ENCODE data around the gene KCNIP4. TPM values are rescaled to one million over a fixed set of nuclear protein-coding genes. Genes with fewer than 3 reads are reported as not detected.

Gene KCNIP4
- total RNA-seq, 1 donor from 2014 or later, result 6.2 TPM

DNA sequence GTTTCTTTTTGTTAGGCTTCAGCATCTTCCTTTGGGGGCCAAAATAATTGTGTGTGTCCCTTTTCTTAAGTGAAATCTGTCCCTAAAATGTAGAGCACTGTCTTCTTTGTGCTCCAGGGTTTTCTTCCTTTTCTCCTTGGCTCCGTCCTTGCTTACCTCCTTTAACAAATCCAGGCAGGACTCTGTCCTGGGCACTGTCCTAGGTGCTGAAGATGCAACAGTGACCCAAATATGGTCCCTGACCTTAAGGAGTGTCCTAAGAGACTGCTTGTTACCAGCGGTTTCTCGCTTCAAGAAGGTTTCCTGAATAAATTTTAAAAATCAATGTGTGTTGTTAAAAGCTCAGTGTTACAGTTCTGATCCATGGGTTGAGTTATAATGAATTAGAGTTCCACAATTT, 471.8 kb downstream of the KCNIP4 start:
- TF ChIP-seq, protein P1, sequence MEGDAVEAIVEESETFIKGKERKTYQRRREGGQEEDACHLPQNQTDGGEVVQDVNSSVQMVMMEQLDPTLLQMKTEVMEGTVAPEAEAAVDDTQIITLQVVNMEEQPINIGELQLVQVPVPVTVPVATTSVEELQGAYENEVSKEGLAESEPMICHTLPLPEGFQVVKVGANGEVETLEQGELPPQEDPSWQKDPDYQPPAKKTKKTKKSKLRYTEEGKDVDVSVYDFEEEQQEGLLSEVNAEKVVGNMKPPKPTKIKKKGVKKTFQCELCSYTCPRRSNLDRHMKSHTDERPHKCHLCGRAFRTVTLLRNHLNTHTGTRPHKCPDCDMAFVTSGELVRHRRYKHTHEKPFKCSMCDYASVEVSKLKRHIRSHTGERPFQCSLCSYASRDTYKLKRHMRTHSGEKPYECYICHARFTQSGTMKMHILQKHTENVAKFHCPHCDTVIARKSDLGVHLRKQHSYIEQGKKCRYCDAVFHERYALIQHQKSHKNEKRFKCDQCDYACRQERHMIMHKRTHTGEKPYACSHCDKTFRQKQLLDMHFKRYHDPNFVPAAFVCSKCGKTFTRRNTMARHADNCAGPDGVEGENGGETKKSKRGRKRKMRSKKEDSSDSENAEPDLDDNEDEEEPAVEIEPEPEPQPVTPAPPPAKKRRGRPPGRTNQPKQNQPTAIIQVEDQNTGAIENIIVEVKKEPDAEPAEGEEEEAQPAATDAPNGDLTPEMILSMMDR (conservative IDR thresholded peaks at IDR 0.05), result no peak
- Mint-ChIP-seq H3K27me3 (peaks cover 39% of the 10 kb centered on the region), H3K9me3 (no peaks in the 10 kb centered on the region), H3K27ac (no peak overlapping the region), H3K4me1 (ENCODE audit: unreplicated experiment) (no peaks in the 10 kb centered on the region), H3K36me3 (no peaks in the 10 kb centered on the region), H3K4me3 (no peak overlapping the region)
- no peak for DNase-seq (ENCODE audit: extremely low spot score, unreplicated experiment)

- DNase-seq (ENCODE audit: extremely low spot score, unreplicated experiment), result no peak
- no peaks in the 10 kb centered on the region for H3K9me3 Mint-ChIP-seq
- no peaks in the 10 kb centered on the region for H3K4me1 Mint-ChIP-seq (ENCODE audit: unreplicated experiment)
- H3K27ac Mint-ChIP-seq, result no peak overlapping the region
- H3K4me3 Mint-ChIP-seq, result no peak overlapping the region
- H3K36me3 Mint-ChIP-seq, result no peaks in the 10 kb centered on the region
- TF ChIP-seq, protein P1 (conservative IDR thresholded peaks at IDR 0.05), result no peak
- peaks cover 42% of the 10 kb centered on the region for H3K27me3 Mint-ChIP-seq
Observed at GRCh38 chr4:21474195-21474594, 474.4 kb downstream of the KCNIP4 start.

DNA sequence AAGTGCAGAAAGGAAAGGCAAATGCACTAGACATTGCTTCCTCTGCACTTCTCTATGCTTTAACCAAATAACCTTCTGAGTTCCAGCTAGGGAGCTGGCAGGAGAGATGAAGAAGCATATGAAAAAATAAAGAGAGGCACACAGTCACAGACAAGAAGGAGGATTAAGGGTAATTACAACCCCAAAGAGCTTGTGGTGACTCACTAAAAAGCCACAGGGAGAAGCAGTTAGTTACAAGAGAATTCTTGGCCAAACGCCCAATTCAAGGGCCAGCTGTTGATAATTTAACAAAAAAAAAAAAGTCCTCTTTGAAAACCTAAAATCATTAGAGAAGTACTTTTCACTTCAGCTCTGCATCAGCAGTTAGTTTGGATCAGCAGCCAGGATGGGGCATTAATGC, 478.0 kb downstream of the KCNIP4 start:
- H3K9me3 Mint-ChIP-seq, result no peaks in the 10 kb centered on the region
- H3K4me3 Mint-ChIP-seq, result no peak overlapping the region
- no peaks in the 10 kb centered on the region for H3K4me1 Mint-ChIP-seq (ENCODE audit: unreplicated experiment)
- H3K27ac Mint-ChIP-seq, result no peak overlapping the region
- TF ChIP-seq, protein P1 (conservative IDR thresholded peaks at IDR 0.05), result no peak
- no peaks in the 10 kb centered on the region for H3K36me3 Mint-ChIP-seq
- DNase-seq (ENCODE audit: extremely low spot score, unreplicated experiment), result no peak
- H3K27me3 Mint-ChIP-seq, result peaks cover 28% of the 10 kb centered on the region

DNA sequence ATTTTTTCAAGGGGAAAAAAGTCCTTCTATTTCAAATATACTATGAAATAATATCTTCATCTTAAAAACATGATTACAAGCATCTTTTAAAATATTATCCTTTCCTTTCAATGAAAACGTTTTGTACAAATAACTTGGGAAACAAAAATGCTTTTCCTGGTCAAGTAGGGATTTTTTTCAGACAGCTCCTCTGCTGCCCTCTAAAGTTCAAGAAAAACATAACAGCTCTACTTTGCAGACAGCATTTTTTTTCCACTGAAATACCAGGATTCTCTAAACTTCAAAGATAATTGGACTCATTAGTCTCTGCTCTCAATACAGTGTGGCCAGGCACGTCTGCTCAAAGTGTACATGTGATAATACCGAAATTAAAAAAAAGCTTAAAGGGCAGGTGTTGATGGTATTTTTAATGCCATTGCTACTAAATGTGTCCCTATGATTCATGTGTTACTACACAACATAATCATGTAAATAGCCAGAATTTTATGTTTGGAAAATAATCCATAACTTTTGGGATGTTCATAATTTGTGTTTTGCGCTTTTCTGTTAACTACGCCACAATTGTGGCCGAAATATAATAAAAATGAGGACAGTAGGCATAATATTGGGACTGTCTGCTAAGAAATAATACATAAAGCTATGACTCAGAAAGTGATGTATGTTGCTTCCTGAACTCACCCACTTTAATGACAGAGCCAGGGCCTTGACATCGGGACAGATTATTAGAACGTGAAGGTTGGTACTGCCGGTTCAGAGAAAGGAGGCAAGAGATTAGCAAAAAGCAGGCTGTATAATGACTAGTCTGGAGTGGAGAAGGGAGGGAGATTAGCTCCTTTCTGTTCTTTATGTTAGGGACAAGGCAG, 478.9 kb downstream of the KCNIP4 start:
- no peak overlapping the region for H3K27ac Mint-ChIP-seq

DNA sequence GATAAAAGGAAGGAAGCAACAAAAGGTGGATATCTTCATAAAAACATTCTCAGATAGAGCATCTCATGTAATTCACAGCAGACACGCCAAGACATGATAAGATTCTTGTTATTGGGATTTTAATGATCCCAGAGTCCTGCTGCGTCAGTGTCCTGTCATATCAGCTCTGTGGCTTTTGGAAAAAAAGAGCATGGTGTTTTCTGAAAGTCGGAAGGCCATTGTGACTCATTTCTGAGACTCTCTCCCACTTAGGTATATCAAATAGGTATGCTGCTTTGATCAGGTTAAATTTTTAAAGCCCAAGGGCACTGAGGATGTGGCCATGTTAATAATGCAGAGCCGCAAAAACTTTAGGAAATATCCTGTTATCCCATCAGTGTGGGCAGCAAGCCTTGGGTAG, 481.0 kb downstream of the KCNIP4 start:
- TF ChIP-seq, protein P1 (conservative IDR thresholded peaks at IDR 0.05), result no peak
- Mint-ChIP-seq H3K27ac (no peak overlapping the region), H3K4me3 (no peak overlapping the region)

More for the DNA sequence above, 478.9 kb downstream of the KCNIP4 start:
- no peak for DNase-seq (ENCODE audit: extremely low spot score, unreplicated experiment)
- Mint-ChIP-seq H3K27me3 (peaks cover 25% of the 10 kb centered on the region), H3K4me1 (ENCODE audit: unreplicated experiment) (no peaks in the 10 kb centered on the region), H3K4me3 (no peak overlapping the region), H3K36me3 (no peaks in the 10 kb centered on the region), H3K9me3 (no peaks in the 10 kb centered on the region)
- TF ChIP-seq, protein P1 (conservative IDR thresholded peaks at IDR 0.05), result peak; percentile 80

More for the DNA sequence above, 481.0 kb downstream of the KCNIP4 start:
- Mint-ChIP-seq H3K36me3 (no peaks in the 10 kb centered on the region), H3K4me1 (ENCODE audit: unreplicated experiment) (no peaks in the 10 kb centered on the region), H3K27me3 (peaks cover 18% of the 10 kb centered on the region), H3K9me3 (no peaks in the 10 kb centered on the region)
- DNase-seq (ENCODE audit: extremely low spot score, unreplicated experiment), result no peak
